H1 (cell line): Measurements from ENCODE around the gene LRRTM4.

Experiments
- CEBPB ChIP-seq: IDR thresholded peaks from 2 replicates; pipeline ENCODE4 v1.6.1; 2012; ENCODE audit warnings: low read depth, low read length
- CTBP2 ChIP-seq: IDR thresholded peaks from 2 replicates; pipeline ENCODE4 v1.7.0; 2011; ENCODE audit warnings: borderline replicate concordance, mild to moderate bottlenecking, moderate library complexity, mixed read lengths, low read length; ENCODE audit not compliant: insufficient read depth, insufficient read length
- EZH2 ChIP-seq: fragments of 200-600 bp; sonication (generic); IDR thresholded peaks from 2 replicates; pipeline ENCODE4 v1.7.1; 2012; ENCODE audit warnings: low read depth, mild to moderate bottlenecking, moderate library complexity, low read length, inconsistent platforms; ENCODE audit not compliant: severe bottlenecking
- NRF1 ChIP-seq: IDR thresholded peaks from 2 replicates; pipeline ENCODE4 v1.6.1; 2011; ENCODE audit warnings: mild to moderate bottlenecking, low read depth, low read length, improper control_type of control experiment
- RAD21 ChIP-seq, 2 experiments: IDR thresholded peaks in 1 of 2; conservative IDR thresholded peaks in 1 of 2; 2 replicates each; pipeline ENCODE4 v1.6.1; 2011; ENCODE audit warnings: low read depth in 2 of 2, low read length in 2 of 2, improper control_type of control experiment in 1 of 2, inconsistent platforms in 1 of 2, mild to moderate bottlenecking in 1 of 2, moderate library complexity in 1 of 2
- RFX5 ChIP-seq: IDR thresholded peaks from 2 replicates; pipeline ENCODE4 v1.6.1; 2011; ENCODE audit warnings: low read depth, low read length, improper control_type of control experiment, borderline replicate concordance
- SRF ChIP-seq: IDR thresholded peaks from 2 replicates; pipeline ENCODE4 v1.6.1; 2011; ENCODE audit warnings: mild to moderate bottlenecking, low read depth, low read length, moderate library complexity

DNA sequence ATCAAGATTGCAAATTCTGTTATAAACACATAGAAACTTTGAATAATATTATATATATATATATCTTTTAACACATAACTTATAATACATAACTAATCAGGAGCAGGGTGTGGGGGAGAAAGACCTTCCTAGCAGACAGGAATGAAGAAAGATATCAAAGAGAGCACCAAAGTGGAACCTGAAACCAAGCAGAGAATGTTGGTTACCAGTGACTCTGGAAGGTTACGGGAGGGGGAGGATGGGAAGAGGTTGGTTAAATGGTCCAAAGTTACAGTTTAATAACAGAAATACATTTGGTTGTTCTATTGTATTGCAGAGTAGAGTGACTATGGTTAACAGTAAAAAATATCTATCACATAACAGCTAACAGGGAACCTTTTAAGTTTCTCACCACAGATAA lies 366.7 kb downstream of the LRRTM4 start:
- TF ChIP-seq CEBPB (no peak), RAD21 (IDR thresholded peaks at IDR 0.05 in 1 of 2, conservative IDR thresholded peaks at IDR 0.05 in 1 of 2; ENCODE audit: low read depth in 2 of 2, low read length in 2 of 2) (no peak), SRF (no peak), RFX5 (no peak), CTBP2 (no peak), NRF1 (no peak), EZH2 (no peak)
